Eye (tissue), 1 donor: ENCODE measurements around the gene CWF19L1.
"Not testable (repeated sequence)": the region's sequence is repeated elsewhere in the genome, so short reads cannot be mapped to it uniquely, and the experiment has no call there.

ENCODE experiments used
- DNase-seq: peaks from one replicate; pipeline ENCODE4 v3.0.0-alpha.2; 2015

The CWF19L1 gene

DNA sequence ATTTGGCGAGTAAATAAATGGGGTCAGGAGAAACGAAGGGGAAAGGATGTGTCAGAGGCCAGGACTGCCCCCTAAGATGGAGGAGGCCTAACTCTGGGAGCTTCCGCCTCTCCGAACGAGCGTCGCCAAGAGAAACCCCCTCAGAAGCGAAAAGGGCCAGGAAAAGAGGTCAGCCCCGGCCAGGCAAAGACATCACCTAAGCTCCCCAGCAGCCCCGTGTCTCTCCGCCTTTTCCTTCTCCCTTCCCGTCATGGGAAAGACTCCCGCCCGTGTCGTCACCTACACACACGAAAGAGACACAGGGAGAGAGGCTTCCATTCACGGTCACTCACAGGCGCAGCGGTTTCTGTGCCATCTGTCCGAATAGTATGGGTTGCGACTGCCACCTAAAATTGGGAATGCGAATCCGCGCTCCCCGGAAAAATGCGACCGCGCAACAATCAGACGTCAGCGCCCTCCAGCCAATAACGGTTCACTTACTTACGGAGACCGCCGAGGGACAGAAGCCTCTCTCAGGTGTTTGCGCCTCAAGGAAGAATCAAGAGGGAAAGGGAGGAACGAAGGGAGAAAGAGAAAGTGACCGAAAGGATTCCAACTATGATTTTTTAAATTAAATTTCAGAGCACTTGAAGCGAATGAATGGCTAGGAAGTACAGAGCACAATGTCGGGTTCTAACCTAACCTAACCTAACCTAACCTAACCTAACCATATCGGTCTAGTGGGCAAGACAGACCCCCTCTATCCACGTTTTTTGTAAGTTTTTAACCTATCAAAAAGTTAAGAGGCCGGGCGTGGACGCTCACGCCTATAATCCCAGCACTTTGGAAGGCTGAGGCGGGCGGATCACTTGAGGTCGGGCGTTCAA is at the start of gene CWF19L1:
Gene CWF19L1, minus strand, starts transcription at position 400 of the 866 bp plus-strand sequence. Its CDS starts 45 bp downstream, at position 355.
- peak; percentile 95 for DNase-seq

DNA sequence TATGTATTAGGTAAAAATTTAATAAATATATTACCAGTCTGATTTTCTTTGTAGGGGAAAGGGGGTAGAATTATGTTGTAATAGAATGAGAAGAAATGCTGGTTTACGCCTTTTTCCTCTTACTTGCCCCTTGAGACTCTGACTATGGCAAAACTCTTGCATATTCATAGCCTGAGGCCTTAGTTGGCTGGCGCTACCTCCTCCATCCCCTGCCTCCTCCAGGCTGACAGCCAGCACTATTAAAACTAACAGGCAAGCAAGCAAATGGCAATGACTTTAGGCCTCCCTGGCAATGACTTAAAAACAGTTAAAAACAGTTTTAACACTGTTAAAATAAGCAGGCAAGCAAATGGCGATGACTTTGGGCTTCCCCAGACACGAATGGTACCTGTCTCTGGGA is 48.2 kb upstream of the CWF19L1 start:
- DNase-seq: no peak

- no peak for DNase-seq
Observed at GRCh38 chr10:100311298-100311697, 43.9 kb upstream of the CWF19L1 start.

GRCh38 chr10:100307684-100308083 is 40.2 kb upstream of the CWF19L1 start:
- no peak for DNase-seq

DNA sequence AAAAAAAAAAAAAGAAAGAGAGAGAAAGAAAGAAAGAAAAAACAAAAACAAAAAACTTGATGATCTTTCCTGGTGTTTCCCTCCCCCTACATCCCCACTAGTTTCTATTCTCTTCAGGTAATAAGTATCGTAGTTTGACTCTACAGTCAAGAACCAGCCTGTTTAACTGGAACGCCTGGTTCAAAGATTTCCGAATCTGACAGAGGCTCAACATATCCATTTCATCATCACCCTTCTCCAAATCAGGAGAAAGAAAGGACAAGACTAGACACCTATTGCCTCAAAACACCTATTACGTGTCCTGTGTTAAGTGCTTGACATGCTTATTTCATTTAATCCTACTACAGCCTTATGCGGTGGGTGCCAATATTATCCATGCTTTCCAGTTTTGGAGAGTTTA is 39.4 kb upstream of the CWF19L1 start:
- DNase-seq: no peak

- DNase-seq: no peak
Observed at GRCh38 chr10:100304414-100304813, 37.0 kb upstream of the CWF19L1 start.

DNA sequence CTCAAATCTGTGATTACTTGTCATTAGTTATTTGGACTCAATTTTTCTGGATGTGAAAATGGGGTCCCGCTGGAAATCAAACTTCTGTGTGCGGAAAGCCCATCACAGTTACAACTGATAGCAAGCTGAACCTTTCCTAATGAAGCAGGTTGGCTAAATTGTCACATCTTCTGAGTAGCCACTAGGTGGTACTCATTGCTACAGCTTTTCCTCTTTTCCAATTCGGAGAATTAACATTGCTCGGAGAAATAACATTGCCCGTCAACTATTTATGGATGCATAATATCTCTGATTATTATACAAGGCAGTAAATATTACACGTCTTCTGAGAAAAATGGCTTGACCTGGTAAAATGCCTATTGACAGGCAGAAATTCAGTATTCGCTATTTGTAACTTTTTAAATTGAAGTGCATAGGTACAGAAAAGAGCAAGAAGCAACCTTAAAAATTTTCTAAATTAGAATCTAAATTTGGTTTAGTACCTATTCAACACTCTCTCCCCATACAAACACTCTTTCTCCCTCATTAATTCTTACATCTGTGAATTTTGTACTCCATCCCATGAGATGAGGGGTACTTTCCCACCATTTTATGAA is 36.4 kb upstream of the CWF19L1 start:
- peak; percentile 37 for DNase-seq

DNA sequence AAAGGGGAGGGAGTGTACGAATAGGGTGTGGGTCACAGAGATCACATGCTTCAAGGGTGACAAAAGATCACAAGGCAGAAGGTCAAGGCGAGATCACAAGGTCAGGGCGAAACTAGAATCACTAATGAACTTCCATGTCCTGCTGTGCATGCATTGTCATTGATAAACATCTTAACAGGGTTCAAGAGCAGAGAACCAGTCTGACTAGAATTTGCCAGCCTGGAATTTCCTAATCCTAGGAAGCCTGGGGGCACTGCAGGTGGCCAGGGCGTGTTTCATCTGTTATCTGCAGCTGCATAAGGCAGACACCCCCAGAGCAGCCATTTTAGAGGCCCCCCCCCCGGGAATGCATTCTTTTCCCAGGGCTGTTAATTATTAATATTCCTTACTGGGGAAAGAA is 33.7 kb upstream of the CWF19L1 start:
- not testable (repeated sequence) for DNase-seq

DNA sequence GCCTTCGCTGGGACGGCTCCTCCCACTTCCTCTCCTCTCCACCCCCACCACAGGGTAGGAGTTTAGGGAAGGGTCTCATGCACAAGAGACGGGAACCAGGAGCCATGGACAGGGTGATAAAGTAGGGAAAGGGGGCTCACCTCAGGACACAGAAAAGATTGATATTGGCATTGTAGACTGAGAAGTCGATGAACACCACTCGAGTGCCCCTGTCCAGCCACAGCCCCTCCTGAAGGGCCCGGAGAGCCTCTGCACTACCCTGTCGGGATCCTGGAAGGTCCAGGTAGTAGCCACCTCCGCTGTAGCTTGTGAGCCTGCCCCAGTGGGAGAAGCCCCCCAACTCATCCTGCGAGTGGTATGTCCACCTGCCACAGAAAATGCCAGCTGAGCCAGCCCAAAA is 29.8 kb upstream of the CWF19L1 start:
- no peak for DNase-seq

GRCh38 chr10:100293066-100293465 is 25.6 kb upstream of the CWF19L1 start:
- no peak for DNase-seq

GRCh38 chr10:100292300-100292699 is 24.9 kb upstream of the CWF19L1 start:
- not testable (repeated sequence) for DNase-seq

- no peak for DNase-seq
Observed at GRCh38 chr10:100291356-100291755, 23.9 kb upstream of the CWF19L1 start.

DNA sequence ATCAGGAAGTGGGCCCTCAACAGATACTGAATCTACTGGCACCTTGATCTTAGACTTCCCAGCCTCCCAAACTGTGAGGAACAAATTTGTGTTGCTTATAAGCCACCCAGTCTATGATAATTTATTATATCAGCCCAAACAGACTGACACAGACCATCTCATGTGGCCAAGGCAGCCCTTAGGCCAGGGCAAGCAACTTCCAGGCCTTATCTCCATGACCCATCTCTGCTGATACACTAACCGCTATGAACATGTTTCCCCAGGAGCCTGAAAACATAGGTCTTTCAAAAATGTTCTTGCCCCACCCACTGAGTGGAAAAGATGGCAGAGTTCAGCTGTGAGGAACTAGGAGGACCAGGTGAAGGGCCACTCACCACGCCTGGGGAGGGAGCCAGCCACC is 22.2 kb upstream of the CWF19L1 start:
- no peak for DNase-seq

DNA sequence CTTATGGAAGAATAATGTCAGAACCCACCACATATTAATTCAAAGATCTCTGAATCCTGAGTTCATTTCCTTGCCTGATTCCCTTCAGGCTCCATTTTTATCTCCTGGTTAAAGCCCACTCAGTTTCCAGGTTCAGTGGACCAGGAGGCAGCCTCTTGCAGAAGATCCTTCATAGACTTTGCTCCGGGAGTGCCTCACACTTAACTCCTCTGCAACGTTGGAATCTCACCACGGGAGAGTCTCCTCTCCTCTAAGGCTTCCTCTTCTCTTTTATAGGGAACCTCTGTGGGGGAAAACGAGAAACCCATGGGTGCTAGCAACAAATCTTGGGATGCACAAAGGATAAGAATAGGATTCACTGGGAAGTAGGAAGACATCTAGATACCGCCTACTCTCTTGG is 20.8 kb upstream of the CWF19L1 start:
- no peak for DNase-seq

DNA sequence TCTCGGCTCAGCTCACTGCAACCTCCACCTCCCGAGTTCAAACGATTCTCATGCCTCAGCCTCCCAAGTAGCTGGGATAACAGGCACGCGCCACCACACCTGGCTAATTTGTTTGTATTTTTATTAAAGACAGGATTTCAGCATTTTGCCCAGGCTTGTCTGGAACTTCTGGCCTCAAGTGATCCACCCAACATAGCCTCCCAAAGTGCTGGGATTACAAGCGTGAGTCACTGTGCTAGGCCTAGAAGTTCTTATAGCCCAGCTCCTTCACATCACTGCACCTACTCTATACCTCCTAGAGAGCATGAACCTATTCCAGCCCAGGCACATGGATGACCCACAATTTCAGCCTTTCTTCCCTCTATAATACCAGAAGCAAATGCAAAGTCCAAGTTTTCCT is 20.3 kb upstream of the CWF19L1 start:
- no peak for DNase-seq

- DNase-seq: peak; percentile 94
Observed at GRCh38 chr10:100286051-100287033, 18.9 kb upstream of the CWF19L1 start, which contains the start of gene BLOC1S2. Gene BLOC1S2, minus strand, starts transcription at chr10:100286680. Its CDS starts 21 bp downstream, at chr10:100286659.

DNA sequence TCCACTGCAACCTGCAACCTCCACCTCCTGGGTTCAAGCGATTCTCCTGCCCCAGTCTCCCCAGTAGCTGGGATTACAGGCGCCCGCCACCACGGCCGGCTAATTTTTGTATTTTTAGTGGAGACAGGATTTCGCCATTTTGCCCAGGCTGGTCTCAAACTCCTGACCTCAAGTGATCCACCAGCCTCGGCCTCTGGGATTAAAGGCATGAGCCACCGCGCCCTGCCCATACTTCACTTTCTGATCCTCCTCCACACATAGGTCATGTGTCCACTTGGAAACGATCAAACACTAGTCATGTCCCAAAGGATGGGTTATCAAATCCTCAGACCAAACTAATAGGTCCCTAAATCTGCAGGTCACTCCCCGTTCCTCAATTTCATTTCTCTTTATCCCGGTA is 17.9 kb upstream of the CWF19L1 start:
- DNase-seq: not testable (repeated sequence)

DNA sequence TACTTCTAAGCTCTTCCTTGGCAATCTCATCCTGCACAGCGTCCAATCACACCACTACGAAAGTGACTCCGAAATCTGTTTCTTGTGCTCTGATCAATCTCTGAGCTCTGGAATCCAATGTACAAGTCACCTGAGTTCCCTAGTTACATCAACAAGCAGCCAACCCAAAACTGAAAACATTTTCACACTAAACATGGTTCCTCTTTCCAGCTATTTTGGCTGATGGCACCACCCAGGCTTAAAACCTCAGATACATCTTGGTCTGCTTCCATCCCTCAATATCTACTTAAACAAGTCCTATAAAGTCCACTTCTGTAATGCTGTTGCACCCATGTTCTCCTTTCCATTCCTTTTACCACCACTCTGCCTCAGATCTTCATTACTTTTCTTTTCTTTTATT is 15.5 kb upstream of the CWF19L1 start:
- DNase-seq: no peak

- not testable (repeated sequence) for DNase-seq
Observed at GRCh38 chr10:100276971-100277370, 9.5 kb upstream of the CWF19L1 start.

- DNase-seq: no peak
Observed at GRCh38 chr10:100265821-100266485, 1.5 kb downstream of the CWF19L1 start.

GRCh38 chr10:100254191-100254590 is 13.2 kb downstream of the CWF19L1 start:
- DNase-seq: no peak

- DNase-seq: no peak
Observed at GRCh38 chr10:100253041-100253440, 14.4 kb downstream of the CWF19L1 start.
